Retinal pigment epithelial cell (primary cell): ENCODE measurements around the gene TMEM63B.
A peak's percentile ranks its signal among the peaks of the same experiment; 100 is the strongest.

ENCODE experiments used
- DNase-seq: peaks from one replicate; pipeline ENCODE4 v3.0.0-alpha.2; 2010; ENCODE audit warnings: low read depth
- H3K4me3 ChIP-seq: 2 replicates; pipeline ENCODE4 v1.5.1; 2011; ENCODE audit warnings: mild to moderate bottlenecking, low read length, control low read depth, moderate library complexity
- TF ChIP-seq, protein P1 (sequence below): conservative IDR thresholded peaks from 2 replicates; pipeline ENCODE4 v1.5.1; 2011; ENCODE audit warnings: low read depth, low read length, control low read depth, inconsistent platforms

The TMEM63B gene

DNA sequence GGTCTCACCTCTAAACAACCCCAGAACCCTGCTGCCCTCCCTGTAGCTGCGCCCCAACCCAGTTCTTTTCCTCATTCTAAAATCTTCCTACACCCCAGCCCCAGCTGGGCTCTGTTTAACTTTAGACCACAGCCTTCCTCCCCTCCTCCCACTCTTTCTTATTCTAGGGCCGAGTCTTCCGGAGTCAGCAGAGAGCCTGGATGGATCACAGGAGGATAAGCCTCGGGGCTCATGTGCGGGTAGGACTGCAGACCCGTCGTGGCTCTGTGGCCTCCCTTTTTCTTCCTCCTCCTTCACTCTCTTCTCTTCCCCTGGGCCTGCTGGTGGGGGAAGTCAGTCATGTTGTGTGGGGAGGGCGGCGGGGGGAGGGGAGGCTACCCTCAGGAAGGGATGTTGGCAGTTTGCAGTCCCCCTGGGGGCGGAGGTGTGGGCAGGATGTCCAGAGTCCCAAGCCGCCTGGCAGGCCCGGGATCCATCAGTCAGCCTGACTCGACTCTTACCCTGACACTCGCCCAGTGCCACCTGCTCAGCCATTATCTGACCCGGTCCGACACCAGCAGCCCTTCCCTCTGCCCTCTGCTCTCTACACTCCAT is 39.3 kb downstream of the TMEM63B start:
- no peak overlapping the region for H3K4me3 ChIP-seq
- no peak for DNase-seq
- TF ChIP-seq, protein P1, sequence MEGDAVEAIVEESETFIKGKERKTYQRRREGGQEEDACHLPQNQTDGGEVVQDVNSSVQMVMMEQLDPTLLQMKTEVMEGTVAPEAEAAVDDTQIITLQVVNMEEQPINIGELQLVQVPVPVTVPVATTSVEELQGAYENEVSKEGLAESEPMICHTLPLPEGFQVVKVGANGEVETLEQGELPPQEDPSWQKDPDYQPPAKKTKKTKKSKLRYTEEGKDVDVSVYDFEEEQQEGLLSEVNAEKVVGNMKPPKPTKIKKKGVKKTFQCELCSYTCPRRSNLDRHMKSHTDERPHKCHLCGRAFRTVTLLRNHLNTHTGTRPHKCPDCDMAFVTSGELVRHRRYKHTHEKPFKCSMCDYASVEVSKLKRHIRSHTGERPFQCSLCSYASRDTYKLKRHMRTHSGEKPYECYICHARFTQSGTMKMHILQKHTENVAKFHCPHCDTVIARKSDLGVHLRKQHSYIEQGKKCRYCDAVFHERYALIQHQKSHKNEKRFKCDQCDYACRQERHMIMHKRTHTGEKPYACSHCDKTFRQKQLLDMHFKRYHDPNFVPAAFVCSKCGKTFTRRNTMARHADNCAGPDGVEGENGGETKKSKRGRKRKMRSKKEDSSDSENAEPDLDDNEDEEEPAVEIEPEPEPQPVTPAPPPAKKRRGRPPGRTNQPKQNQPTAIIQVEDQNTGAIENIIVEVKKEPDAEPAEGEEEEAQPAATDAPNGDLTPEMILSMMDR, result no peak

DNA sequence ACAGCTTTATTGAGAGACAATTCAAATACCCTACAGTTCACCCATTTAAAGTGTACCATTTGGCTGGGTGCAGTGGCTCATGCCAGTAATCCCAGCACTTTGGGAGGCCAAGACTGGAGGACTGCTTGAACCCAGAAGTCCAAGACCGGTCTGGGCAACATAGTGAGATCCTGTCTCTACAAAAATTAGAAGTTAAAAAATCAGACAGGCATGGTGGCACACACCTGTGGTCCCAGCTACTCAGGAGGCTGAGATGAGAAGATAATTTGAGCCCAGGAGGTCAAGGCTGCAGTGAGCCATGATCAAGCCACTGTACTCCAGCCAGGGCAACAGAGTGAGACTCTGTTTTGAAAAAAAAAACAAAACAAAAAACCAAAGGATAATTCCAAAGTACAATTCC is 40.2 kb downstream of the TMEM63B start:
- H3K4me3 ChIP-seq, result no peak overlapping the region
- TF ChIP-seq, protein P1, result no peak
- no peak for DNase-seq

DNA sequence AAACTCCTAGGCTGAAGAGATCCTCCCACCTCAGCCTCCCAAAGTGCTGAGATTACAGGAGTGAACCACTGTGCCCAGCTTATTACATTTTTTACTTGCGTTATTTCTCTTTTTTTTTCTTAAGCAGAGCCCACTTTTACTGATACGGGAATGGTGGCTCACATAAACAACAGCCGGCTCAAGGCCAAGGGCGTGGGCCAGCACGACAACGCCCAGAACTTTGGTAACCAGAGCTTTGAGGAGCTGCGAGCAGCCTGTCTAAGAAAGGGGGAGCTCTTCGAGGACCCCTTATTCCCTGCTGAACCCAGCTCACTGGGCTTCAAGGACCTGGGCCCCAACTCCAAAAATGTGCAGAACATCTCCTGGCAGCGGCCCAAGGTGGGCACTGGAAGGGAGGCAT is 41.8 kb downstream of the TMEM63B start:
- TF ChIP-seq, protein P1, result no peak
- no peak overlapping the region for H3K4me3 ChIP-seq
- no peak for DNase-seq

DNA sequence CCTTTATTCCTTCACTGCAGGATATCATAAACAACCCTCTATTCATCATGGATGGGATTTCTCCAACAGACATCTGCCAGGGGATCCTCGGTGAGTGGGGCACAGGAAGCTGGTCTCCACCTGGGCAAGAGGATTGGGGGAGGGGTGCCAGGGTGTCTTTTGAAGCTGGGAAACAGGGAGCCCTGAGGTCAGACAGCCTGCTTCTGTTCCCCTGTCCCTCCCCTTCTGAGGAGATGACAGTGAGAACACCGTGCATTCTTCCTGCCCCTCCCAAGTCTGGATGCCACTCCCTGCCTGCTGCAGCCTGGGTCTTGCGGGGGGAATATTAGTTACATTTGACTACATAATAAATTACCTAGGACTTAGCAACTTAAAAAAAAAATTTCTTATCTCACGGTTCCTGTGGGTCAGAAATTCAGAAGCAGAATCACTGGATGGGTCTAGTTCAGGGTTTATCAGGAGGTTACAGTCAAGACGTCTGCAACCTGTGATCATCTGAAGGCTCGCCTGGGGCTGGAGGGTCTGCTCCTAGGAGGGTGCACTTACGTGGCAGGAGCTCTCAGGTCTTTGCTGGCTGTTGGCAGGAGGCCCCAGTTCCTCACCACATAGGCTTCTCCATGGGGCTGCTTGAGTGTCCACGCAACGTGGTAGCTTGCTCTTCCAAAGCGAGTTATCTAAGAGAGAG is 42.7 kb downstream of the TMEM63B start:
- no peak for DNase-seq
- TF ChIP-seq, protein P1, result no peak
- H3K4me3 ChIP-seq, result no peak overlapping the region

DNA sequence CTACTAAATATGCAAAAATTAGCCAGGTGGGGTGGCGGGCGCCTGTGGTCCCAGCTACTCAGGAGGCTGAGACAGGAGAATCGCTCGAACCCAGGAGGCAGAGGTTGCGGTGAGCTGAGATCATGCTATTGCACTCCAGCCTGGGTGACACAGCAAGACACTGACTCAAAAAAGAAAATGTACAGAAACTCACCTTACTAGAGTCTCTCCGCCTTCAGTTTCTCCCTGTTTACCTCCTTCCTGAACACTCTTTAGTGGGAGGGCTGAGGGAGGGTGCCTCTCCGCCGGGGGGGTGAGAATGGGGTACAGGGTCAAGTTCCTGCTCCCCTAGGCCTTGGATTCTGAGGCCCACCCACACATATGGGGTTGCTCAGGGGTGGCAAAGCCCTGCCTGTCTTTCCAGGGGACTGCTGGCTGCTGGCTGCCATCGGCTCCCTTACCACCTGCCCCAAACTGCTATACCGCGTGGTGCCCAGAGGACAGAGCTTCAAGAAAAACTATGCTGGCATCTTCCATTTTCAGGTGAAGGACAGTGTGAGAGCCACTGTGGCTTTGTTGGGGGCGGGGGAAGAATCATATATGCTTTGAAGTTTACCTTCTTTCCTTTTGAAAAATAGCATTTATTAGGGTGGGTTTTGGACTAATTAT is 44.7 kb downstream of the TMEM63B start:
- TF ChIP-seq, protein P1, result no peak
- no peak overlapping the region for H3K4me3 ChIP-seq
- DNase-seq, result no peak

DNA sequence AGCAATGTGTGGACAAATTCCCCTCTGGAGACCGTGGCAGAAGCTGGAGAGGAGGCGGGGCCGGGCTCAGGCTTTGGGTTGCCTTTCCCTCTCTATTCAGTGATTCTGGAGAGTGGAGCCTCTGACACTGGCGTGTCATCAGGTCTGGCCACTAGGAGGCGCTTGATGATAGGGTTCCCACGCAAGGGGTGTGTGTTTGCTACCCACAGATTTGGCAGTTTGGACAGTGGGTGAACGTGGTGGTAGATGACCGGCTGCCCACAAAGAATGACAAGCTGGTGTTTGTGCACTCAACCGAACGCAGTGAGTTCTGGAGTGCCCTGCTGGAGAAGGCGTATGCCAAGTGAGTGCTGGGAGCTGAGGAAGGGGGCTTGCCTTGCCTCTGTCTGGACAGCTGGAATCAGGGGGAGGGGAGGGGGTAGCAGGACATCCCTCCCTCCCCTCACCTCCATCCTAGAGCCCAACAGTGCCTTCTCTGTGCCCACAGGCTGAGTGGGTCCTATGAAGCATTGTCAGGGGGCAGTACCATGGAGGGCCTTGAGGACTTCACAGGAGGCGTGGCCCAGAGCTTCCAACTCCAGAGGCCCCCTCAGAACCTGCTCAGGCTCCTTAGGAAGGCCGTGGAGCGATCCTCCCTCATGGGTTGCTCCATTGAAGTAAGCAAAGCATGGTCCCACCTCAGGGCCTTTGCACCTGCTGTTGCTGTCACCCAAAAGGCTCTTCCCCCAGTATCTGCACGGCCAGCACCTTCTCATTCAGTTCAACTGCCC is 45.6 kb downstream of the TMEM63B start:
- peak; percentile 10 for DNase-seq
- H3K4me3 ChIP-seq, result no peak overlapping the region
- TF ChIP-seq, protein P1, result peak; percentile 92
